HG03025 (cell line): Measurements from ENCODE around the gene POLR2J2.
"Not testable (repeated sequence)": the region's sequence is repeated elsewhere in the genome, so short reads cannot be mapped to it uniquely, and the experiment has no call there.

Source experiments
- ATAC-seq: cut with Tn5 transposase; IDR thresholded peaks from one replicate; pipeline ENCODE4 v1.9.1; 2021; ENCODE audit warnings: mild to moderate bottlenecking, moderate library complexity; ENCODE audit not compliant: unreplicated experiment, low FRiP score

Gene POLR2J2

DNA sequence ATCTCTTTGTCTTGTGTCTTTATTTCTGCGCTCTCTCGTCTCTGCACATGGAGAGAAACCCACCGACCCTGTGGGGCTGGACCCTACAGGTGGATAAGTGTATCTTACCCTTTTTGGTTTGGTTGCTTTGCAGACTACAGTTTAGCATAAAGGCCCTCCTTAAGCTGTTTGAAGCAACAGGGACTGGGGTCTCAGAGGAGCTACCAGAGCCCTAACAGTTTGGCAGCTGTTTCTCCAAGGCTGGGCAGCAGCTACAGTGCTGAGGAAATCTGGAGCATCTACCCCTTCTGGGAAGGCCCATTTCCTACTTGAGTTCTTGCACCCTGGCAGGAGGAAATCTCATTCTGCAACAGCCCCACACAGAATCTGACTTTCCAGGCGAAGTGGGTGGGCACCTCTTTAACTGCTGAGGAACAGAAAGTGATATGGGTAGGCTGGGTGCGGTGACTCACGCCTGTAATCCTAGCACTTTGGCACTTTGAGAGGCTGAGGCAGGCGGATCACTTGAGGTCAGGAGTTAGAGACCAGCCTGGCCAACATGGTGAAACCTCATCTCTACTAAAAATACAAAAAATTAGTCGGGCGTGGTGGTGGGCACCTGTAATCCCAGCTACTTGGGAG is 2.1 kb upstream of the POLR2J2 start:
- not testable (repeated sequence) for ATAC-seq

DNA sequence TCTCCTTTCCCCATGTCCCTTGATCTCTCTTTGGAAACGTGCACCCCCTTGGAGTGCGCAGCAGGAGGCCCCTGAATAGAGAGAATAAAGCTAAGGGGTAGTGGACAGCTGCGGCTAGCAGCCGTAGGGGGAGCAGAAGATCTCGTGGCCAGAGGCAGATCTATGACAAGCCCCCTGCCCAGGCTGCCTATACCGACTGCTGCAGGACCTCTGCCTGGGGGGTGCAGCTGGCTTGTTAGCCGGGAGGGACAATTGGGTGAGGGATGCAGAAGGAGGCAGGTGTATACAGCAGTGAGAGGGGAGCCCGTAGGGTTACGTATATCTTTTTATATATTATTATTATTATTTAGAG is 469 bp upstream of the POLR2J2 start:
- ATAC-seq = not testable (repeated sequence)

DNA sequence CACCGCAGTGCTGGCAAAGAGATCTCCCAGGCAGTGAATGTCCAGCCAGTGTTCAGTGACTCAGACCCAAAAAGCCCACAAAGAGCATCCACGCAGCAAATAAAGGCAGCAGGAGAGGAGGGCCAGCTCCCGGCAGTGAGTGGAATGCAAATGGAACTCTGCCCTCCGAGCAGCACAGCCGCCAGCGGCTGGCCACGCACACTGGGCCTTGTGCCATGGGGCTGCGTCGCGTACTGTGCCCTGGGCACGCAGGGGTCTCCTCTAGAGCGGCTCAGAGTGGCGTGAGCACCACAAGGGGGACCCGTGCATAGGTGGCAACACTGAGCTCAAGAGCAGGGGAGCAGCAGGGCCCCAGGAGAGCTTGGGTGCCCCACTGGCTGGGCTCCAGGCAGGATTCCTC is 3.9 kb downstream of the POLR2J2 start:
- not testable (repeated sequence) for ATAC-seq

DNA sequence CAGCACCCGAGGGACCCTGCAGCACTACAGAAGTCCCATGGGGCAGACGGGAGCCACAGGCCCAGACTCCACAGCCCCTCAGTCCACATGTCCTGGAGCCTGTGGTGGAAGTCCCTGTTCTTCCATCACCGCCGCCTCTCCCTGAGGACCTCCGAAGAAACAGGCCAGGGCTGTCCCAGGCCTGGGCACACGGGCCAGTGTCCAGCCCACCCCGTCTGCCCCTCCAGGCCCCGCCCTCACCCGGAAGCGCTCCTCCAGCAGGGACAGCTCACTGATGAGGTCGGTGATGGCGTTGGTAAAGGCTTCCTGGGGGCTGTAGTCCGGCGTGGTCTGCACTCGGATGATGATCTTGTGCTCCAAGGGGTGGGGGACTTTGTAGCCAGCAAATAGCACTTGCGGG is 4.6 kb downstream of the POLR2J2 start:
- not testable (repeated sequence) for ATAC-seq

DNA sequence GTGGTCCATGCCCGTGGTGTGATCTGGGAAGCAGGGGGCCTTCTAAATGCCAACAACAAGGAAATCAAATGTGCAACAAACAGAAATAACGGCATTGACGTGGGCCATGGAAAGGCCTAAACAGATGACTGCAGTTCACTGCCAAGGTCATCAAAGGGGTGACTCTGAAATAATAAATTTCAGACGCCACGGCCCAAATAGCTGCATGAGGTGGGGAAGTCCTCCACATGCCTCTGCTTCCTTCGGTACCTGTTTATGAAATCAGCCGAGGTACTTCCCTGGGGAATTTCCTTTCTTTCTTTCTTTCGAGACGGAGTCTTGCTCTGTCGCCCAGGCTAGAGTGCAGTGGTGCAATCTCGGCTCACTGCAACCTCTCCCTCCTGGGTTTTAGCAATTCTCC is 6.7 kb downstream of the POLR2J2 start:
- ATAC-seq = not testable (repeated sequence)

DNA sequence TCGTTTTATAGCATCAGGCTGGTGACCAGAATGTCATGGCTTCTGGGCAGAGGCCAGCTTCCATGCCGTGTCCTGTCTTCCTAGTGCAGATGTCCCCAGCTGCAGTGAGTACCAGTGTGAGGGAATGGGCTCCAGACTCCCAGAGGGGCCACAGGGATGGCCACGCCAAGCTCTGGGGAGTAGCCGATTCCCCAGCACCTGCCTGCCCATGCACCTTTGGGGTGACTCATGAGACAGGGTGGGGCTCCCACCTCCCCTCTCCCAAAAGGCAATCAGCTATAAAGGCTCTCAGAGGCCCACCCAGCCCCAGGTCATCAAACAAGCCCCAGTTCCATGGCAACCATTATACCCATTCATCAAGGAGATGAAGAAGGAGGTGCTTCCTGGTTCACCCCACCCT is 21.5 kb downstream of the POLR2J2 start, which contains the start of gene SPDYE2B:
Gene SPDYE2B (plus strand): TSS at position 396 of the 400 bp plus-strand sequence. CDS start 2,030 bp downstream, outside the sequence.
- not testable (repeated sequence) for ATAC-seq

DNA sequence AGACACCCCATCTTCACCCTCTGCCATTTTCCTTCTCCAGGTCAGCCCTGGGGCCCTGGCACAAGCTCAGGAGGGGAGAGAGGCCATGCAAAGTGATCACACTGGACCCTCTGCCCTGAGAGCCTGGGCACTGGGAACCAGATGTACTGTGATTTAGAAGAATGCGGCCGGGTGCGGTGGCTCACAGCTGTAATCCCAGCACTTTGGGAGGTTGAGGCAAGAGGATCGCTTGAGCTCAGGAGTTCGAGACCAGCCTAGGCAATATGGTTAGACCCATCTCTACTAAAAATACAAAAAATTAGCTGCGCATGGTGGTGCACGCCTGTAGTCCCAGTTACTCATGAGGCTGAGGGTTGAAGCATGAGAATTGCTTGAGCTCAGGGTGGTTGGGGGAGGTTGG is 23.6 kb downstream of the POLR2J2 start:
- ATAC-seq = not testable (repeated sequence)

DNA sequence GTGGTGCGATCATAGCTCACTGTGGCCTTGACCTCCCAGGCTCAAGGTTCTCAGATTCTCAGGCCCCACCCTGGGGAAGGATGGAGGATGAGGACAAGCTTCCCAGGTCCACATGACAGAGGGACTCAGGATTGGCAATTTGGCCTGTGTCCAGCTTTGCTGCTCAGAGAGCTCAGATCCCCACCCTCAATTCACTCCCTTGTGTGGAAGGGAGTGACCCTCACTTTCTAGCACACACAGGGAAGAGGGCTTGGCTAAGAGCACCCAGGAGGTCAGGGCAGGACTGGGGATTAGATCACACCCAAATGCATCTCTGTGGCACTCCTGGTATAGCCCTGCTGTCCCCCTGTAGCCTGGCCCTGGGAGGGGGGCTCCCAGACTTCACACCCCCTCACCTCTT is 28.1 kb downstream of the POLR2J2 start:
- ATAC-seq = not testable (repeated sequence)

DNA sequence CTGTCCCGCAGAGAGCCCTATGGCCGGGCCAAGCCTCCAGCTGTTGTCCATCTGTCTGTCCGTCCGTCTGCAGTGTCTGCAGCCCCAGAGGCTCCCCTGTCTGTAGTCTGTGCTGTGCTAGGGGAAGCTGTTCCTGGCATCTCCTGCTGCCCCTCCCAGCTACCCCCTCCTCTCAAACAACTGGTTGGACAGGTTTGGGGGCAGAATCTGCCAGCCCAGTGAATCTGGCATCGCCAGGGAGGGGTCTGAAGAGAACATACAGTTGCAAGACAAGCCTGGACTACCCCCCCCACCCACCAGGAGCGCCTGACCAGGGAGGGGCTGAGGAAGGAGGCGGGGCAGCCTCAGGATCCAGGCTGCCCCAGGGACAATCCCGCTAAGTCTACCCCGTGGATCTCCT is 28.8 kb downstream of the POLR2J2 start, which contains the start of gene UPK3BL1:
Gene UPK3BL1 (minus strand): TSS at position 101 of the 400 bp plus-strand sequence. CDS start 50 bp downstream, at position 51.
- ATAC-seq = not testable (repeated sequence)

DNA sequence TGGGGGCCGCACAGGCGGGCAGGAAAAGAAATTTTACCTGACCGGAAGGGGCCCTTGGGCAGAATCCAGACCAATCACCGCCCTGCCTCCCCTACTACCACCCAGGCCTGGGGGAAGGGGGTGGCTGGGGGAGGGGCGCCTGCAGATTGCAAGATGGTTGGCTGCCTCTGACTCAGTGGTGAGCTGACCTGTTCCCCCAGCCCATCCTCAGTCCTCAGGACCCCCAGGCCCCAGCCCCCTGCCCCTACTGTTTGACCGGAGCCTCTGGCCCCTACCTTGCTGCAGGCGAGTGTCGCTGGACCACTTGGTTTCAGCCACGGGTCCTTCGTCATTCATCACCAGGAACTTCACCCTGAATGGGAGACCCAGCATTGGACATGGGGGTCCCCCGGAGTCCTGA is 32.6 kb downstream of the POLR2J2 start:
- peak; percentile 13 for ATAC-seq

DNA sequence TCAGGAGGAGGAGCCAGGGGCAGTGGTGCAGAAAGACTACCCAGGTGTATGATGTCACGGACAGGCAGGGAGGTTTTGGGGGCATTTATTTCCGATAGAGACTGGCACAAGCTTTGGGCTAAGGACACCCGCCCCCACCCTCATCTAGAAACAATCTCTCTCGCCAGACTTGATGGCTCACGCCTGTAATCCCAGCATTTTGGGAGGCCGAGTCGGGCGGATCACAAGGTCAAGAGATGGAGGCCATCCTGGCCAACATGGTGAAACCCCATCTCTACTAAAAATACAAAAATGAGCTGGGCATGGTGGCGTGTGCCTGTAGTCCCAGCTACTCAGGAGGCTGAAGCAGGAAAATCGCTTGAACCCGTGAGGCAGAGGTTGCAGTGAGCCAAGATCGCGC is 34.5 kb downstream of the POLR2J2 start:
- not testable (repeated sequence) for ATAC-seq

DNA sequence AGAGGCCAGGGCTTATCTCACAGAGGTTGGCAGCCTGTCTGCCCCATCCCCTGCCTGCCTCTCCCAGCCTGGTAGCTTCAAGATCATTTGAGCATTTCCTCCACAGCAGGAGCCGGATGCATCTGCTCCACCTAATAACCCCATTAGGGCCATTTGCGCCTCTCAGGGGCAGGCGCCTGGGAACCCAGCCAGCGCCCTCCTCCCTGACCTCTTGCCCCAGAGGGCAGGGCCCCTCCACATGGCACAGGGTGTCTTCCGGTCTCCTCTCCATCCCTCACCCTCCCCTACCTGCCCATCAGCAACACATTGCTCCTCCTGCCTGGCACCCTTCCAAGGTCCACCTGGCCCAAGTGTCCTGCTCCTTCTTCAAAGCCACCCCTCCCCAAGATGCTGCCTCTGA is 36.1 kb downstream of the POLR2J2 start:
- ATAC-seq = not testable (repeated sequence)

DNA sequence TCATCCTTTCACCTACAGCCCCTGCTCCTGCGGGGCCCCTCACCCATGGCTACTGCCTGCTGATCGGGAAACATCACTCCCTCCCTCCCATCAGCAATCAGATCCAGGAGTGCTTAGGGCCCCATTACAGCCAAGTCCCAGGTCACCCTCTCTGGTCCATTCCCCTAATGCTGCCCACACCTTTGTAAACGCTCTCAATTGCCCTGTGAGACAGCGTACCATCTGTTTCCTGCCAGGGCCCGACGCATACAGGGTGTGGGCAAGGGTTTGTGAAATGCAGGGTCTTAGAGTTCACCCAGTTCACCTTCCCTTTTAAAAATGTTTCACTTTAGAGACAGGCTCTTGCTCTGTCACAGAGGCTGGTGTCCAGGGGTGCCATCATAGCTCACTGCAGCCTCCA is 37.2 kb downstream of the POLR2J2 start:
- not testable (repeated sequence) for ATAC-seq

DNA sequence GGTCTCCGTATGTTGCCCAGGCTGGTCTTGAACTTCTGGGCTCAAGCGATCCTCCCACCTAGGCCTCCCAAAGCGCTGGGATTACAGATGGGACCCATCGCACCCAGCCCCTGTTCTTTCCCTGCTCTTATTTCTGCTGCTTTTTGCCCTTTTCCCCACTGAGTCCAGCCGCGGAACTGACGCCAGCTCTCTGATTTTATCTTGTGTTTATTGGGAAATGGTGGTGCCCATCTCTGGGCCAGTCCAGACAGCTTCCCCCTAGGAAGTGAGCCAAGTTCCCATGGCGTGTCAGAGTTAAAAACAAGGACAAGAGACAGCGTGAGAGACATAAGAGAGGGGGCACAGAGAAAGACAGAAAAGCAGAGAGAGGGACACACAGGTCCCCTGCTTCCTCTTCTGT is 40.8 kb downstream of the POLR2J2 start:
- ATAC-seq = not testable (repeated sequence)

DNA sequence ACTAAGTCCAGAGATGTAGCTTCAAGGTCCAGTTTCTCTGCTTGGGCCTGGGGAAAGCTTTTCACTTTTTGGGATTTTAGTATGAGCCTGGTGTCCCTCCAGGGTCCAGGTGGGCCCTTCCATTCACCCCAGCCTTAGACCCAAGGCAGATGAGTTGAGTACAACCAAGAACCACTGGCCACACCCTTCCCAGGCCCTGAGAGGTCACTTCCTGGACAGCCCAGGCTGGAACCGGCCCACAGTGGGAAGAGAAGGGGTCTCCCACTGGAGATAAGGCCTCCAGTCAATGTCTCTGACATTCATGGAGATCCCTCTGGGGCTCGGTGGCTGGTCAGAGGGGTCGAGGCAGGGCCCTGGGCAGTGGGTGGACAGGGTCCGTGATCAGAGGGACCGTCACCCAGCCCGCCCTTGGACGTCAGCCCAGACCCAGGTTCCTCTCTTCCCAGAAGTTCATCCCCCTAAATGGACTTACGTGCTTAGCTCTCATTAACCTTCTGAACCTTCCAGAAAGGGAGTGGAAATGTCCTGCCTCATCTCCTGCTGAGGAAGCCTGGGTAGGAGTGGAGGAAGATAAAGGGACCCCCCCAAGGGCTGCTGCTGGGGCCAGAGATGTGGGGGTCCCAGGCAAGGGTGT is 44.1 kb downstream of the POLR2J2 start:
- ATAC-seq = not testable (repeated sequence)

DNA sequence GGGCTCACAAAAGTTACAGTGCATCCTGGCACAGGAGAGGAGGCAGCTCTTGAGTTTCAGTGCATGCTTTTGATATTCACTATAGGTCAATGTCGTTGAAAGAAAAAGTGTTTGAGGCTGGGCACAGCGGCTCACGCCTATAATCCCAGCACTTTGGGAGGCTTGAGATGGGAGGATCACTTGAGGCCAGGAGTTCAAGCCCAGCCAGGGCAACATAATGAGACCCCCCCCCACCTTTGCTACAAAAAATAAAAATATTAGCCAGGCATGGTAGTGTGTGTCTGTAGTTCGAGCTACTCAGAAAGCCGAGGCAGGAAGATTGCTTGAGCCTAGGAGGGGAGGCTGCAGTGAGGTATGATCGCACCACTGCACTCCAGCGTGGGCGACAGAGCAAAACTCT is 53.3 kb downstream of the POLR2J2 start:
- ATAC-seq = not testable (repeated sequence)

DNA sequence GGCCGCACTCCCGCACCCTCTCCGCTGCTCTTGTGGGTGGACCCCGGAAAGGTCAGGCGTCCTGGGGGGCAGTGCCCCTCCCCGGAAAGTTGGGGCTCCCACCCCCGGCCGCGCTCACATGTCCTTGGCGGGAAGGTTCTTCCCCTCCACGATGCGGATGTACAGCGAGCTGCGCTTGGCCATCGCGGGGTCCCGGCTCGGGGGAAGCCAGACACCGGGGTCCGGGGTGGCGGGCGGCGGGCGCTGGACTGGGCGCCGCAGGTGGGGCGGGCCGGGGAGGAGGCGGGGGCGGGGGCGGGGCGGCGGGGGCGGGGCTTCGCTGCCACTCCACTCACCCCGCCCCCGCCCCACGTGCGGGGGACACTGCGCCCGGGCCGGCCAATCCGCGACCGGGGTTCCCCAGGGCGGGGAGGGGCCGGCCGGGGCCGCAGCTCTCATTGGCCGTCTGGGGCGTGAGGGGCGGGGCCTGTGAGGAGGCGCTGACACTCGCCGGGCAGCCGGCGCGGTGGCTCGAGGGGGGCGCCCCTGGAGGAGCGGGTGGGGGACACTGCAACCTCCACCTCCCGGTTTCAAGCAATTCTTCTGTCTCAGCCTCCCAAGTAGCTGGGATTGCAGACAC is 54.8 kb downstream of the POLR2J2 start, which contains the start of gene RASA4:
Gene RASA4 (minus strand): TSS at position 250 of the 619 bp plus-strand sequence. CDS start 67 bp downstream, at position 183.
- peak; percentile 60 for ATAC-seq
